ENCODE measurements around the gene CCDC69.

The CCDC69 gene

DNA sequence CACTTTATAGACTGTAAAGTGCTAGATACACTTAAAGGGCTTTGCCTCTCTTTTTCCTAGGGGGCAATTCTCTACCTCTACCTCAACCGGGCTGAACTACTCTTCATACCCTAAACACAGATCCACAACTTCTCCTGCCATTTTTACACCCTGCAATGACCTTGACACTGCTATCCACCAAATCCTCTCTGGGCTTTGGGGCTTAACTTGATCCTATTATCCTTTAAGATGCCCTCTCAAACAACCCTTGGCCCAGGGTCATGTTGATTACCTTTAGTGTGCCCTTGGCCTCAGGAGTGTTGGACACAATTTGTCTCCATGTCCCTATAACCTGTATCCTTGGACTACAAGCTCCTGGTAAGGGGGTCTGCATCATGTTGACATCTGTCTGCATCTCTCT, 85.8 kb downstream of the CCDC69 start:
- no peak for DNase-seq

DNA sequence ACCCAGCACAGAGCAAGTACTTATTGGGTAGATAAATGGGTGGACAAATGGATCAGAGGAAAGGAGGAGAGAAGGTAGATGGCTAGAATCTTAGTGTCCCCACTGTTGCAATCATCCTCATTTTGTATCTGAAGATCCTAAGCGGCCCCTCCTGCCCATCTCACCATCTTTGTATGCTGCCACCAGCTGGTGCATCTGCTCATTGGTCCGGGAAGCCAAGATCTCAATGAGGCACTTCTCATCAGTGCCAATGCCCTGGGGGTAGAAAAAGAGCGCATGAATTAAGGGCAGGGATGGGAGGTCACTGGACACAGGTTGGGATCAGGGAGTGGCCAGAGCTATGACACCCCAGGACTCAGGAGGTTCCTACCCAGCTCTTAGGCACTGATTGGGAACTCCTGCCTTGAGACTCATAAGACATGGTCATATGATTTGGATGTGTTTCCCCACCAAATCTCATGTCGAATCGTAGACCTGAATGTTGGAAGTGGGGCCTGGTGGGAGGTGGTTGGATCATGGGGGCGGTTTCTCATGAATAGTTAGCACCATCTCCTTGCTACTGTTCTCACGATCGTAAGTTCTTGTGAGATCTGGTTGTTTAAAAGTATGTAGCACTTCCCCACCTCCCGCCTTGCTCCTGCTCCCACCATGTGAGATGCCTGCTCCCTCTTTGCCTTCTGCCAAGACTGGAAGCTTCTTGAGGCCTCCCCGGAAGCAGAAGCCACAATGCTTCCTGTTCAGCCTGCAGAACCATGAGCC, 86.6 kb downstream of the CCDC69 start:
- no peak for DNase-seq

DNA sequence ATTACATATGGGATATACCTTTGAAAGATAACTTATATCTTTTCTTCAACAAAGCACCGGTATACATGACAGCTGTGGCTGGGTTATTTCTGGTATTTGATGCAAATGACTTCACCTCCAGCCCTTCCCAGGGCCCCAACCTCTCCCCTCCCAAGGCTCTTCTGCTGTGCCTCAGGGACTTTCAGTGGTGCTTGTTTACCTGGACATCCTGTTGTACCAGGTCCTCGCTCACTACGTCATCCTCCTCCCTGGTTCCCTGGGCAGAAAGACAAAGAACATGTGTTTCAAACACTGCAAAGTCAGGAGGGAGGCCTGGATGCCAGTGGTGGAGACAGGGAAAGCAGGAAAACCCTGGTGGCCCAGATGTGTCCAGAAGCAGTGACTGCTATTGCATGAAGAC, 89.7 kb downstream of the CCDC69 start:
- no peak for DNase-seq

DNA sequence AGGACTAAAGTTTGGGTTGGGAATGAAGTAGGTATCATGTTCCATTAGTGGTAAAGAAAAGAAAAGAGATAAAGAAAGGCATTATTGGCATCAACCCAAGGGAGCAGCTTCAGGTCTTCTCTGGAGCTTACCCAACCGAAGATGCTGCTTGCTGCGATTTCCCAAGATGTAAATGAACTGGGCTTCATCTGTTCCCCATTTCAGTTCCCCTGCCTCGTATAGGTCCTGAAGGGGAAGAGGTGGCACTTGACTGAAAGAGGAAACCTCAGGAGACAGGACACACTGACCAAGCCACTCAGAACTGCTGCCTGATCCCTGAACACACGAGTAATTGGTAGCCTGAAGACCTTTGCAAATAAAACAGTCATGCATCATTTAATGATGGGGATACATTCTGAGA, 90.9 kb downstream of the CCDC69 start:
- no peak for DNase-seq
